ENCODE measurements around the gene PLEK2.

- TF ChIP-seq CTCF (IDR thresholded peaks at IDR 0.05) = no peak
- TF ChIP-seq CREM (CRISPR knock-in tag; IDR thresholded peaks at IDR 0.05) = no peak
- no peak for TF ChIP-seq AFF4 (CRISPR knock-in tag; IDR thresholded peaks at IDR 0.05; ENCODE audit: borderline replicate concordance)
- TF ChIP-seq ATF3 (CRISPR knock-in tag; conservative IDR thresholded peaks at IDR 0.05) = no peak
- TF ChIP-seq NR2C2 (CRISPR knock-in tag; IDR thresholded peaks at IDR 0.05) = no peak
- TF ChIP-seq MAX (CRISPR knock-in tag; IDR thresholded peaks at IDR 0.05) = no peak
- TF ChIP-seq ZNF671 (CRISPR knock-in tag; IDR thresholded peaks at IDR 0.05) = no peak
- TF ChIP-seq ZNF263 (CRISPR knock-in tag; IDR thresholded peaks at IDR 0.05; ENCODE audit: low read depth) = no peak
- TF ChIP-seq NFYB (CRISPR knock-in tag; conservative IDR thresholded peaks at IDR 0.05; ENCODE audit: low read depth) = no peak
Observed at GRCh38 chr14:67444395-67444794, 32.4 kb upstream of the PLEK2 start.
